Measurements from ENCODE around the gene MYBPHL. TPM values are rescaled to one million over a fixed set of nuclear protein-coding genes. Genes with fewer than 3 reads are reported as not detected.
A peak's percentile ranks its signal among the peaks of the same experiment; 100 is the strongest.

Gene MYBPHL
- total RNA-seq, 4 donors from 2014 or later, result 0.46 TPM; not detected in 3

DNA sequence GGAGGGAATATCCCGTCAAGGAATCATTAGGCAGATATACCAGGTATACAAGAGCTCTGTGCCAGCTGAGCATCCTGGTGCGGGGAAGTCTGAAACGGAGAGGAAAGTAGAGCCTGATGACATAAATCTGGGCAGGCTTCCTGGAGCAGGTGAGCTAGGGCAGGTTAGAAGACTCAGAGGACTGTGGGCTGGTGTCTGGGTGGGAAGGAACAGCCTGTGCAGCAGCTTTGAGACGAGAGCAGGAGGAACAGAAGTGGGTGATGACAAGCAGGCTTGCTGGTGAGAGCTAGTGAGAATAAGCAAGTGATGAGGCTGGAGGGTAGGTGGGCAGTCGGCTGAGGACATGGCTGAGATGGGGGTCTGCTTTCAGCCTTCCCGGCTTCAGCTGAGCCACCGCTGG is 50.7 kb downstream of the MYBPHL start:
- TF ChIP-seq POLR2AphosphoS5 (IDR thresholded peaks at IDR 0.05), result no peak
- TF ChIP-seq POLR2A (IDR thresholded peaks at IDR 0.05), result no peak
- TF ChIP-seq, protein P1, sequence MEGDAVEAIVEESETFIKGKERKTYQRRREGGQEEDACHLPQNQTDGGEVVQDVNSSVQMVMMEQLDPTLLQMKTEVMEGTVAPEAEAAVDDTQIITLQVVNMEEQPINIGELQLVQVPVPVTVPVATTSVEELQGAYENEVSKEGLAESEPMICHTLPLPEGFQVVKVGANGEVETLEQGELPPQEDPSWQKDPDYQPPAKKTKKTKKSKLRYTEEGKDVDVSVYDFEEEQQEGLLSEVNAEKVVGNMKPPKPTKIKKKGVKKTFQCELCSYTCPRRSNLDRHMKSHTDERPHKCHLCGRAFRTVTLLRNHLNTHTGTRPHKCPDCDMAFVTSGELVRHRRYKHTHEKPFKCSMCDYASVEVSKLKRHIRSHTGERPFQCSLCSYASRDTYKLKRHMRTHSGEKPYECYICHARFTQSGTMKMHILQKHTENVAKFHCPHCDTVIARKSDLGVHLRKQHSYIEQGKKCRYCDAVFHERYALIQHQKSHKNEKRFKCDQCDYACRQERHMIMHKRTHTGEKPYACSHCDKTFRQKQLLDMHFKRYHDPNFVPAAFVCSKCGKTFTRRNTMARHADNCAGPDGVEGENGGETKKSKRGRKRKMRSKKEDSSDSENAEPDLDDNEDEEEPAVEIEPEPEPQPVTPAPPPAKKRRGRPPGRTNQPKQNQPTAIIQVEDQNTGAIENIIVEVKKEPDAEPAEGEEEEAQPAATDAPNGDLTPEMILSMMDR (IDR thresholded peaks at IDR 0.05), result no peak
- no peak for TF ChIP-seq EP300 (IDR thresholded peaks at IDR 0.05)
- no peak for ATAC-seq
- WGBS, 2 donors (ENCODE audit: low coverage in 1 of 2), result 82 to 90% methylated on average over 2 to 6 of the region's 7 CpGs
- Histone ChIP-seq H3K36me3 (peaks cover 0 to 27% of the 10 kb centered on the region in 2 donors), H3K4me1 (peaks cover 0 to 45% (median 25%) of the 10 kb centered on the region in 3 donors), H3K4me3 (no peak overlapping the region), H3K9me3 (no peaks in the 10 kb centered on the region), H3K27me3 (no peaks in the 10 kb centered on the region), H3K27ac (peak overlapping the region in 1 of 4 donors; percentile 89)

DNA sequence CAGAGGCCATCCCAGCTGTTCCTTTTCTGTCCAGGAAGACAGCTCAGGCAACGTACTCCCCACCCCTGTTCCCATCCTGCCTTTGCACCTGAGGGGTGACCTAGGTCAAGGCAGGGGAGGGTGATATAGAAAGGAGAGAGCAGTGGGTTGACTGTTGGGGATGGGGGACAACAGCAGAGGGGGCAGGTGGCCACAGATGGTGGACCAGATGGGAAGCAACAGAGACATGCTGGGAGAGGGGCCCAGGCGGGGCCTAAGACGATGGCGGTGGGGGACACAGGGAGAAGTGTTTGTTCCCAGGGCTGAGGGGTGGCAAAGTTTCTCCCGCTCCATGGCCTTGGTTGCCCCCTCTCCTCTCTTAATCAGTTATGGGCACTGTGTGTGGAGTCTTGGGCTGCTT is 51.1 kb downstream of the MYBPHL start:
- Histone ChIP-seq H3K9me3 (no peaks in the 10 kb centered on the region), H3K27ac (peak overlapping the region in 2 of 4 donors; percentile 89), H3K4me1 (peaks cover 0 to 49% (median 25%) of the 10 kb centered on the region in 3 donors), H3K4me3 (no peak overlapping the region), H3K36me3 (peaks cover 0 to 23% of the 10 kb centered on the region in 2 donors), H3K27me3 (no peaks in the 10 kb centered on the region)
- ATAC-seq, result no peak
- WGBS, 2 donors (ENCODE audit: low coverage in 1 of 2), result 100% methylated on average over 1 to 4 of the region's 5 CpGs
- TF ChIP-seq, protein P1 (IDR thresholded peaks at IDR 0.05), result no peak
- TF ChIP-seq POLR2AphosphoS5 (IDR thresholded peaks at IDR 0.05), result no peak
- TF ChIP-seq EP300 (IDR thresholded peaks at IDR 0.05), result no peak
- no peak for TF ChIP-seq POLR2A (IDR thresholded peaks at IDR 0.05)

DNA sequence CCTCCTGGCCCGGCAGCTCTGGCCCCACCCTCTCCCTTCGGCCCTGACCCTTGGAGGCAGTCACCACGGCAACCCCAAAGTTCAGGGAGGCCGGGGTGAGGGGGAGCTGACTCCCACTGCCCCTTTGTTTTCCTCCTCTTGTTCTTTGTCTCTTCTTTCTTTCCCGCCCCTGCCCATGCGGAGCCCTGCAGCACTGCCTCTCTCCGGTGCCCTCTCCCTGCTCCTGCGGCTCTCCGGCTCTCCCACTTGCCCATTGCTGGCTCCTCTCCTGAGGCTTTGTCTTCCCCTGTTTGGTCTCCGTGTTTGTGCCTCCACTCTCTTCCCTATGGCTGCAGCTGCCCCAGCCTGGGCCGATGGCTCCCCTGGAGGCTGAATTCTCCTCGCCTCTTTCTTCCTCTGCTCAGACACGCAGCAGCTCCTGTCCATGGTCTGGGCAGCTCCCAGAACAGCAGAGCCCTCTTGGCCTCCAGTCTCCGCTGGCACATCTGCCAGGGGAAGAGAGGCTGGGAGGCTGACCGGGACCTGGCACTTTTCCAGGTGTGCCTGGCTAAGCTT is 51.6 kb downstream of the MYBPHL start:
- TF ChIP-seq, protein P1 (IDR thresholded peaks at IDR 0.05), result peak in 1 of 4 experiments; percentile 21
- TF ChIP-seq EP300 (IDR thresholded peaks at IDR 0.05), result no peak
- ATAC-seq, result no peak
- 58% methylated on average over 6 of the region's 15 CpGs; no CpG with 5 or more reads in 1 of the 2 donors for WGBS, 2 donors (ENCODE audit: low coverage in 1 of 2)
- Histone ChIP-seq H3K27me3 (no peaks in the 10 kb centered on the region), H3K36me3 (peaks cover 0 to 18% of the 10 kb centered on the region in 2 donors), H3K4me1 (peaks cover 0 to 54% (median 27%) of the 10 kb centered on the region in 3 donors), H3K27ac (peak overlapping the region in 3 of 4 donors; percentile 89 to 93 (median 89)), H3K4me3 (peak overlapping the region in 1 of 2 donors; percentile 35), H3K9me3 (no peaks in the 10 kb centered on the region)

DNA sequence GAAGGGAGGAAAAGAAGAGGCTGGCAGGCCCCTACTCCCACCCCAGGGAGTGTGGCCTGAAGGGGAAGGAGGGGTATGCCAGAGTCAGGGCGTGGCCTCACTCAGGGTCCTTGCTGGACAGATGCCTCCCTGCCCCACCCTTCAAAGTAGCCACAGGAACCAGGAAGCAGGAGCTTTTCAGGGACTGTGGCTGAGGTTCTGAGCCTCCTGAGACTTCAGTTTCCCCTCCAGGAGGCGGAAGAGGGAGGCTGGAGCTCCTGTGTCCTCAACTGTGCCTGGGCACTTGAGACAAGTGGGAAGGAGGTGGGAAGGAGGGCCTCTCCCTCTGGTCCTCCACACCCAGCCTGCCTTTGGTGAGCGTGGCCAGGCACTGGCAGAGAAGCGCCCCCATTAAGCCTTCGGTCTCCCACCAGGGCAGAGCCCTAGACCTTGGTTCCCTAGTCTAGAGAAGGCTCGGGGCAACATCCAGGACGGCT is 52.2 kb downstream of the MYBPHL start:
- ATAC-seq, result no peak
- Histone ChIP-seq H3K9me3 (no peaks in the 10 kb centered on the region), H3K4me3 (peak overlapping the region in 1 of 2 donors; percentile 35), H3K4me1 (peaks cover 0 to 59% (median 29%) of the 10 kb centered on the region in 3 donors), H3K27me3 (no peaks in the 10 kb centered on the region), H3K27ac (peak overlapping the region; percentile 58 to 93 (median 89)), H3K36me3 (peaks cover 0 to 17% of the 10 kb centered on the region in 2 donors)
- WGBS, 2 donors (ENCODE audit: low coverage in 1 of 2), result 40% methylated on average over 1 of the region's 7 CpGs; no CpG with 5 or more reads in 1 of the 2 donors
- TF ChIP-seq POLR2A (IDR thresholded peaks at IDR 0.05) (no peak), POLR2AphosphoS5 (IDR thresholded peaks at IDR 0.05) (no peak), EP300 (IDR thresholded peaks at IDR 0.05) (no peak)
- TF ChIP-seq, protein P1 (IDR thresholded peaks at IDR 0.05), result no peak
